Fibroblast of lung (primary cell): Measurements from ENCODE around the gene SRC.

ENCODE experiments used
- EZH2 ChIP-seq: IDR thresholded peaks from 2 replicates; pipeline ENCODE4 v1.5.1; 2012; ENCODE audit warnings: low read length, control low read depth, mild to moderate bottlenecking; ENCODE audit errors: missing control alignments
- TF ChIP-seq, protein P1 (sequence below), 2 donors: IDR thresholded peaks in 1 of 2; conservative IDR thresholded peaks in 1 of 2; 1 replicate in 1 of 2; 2 replicates in 1 of 2; pipeline ENCODE4 v1.5.1; 2011 to 2012; ENCODE audit warnings: low read length in 2 of 2, control low read depth in 1 of 2, inconsistent platforms in 1 of 2, low read depth in 1 of 2, mild to moderate bottlenecking in 1 of 2

DNA sequence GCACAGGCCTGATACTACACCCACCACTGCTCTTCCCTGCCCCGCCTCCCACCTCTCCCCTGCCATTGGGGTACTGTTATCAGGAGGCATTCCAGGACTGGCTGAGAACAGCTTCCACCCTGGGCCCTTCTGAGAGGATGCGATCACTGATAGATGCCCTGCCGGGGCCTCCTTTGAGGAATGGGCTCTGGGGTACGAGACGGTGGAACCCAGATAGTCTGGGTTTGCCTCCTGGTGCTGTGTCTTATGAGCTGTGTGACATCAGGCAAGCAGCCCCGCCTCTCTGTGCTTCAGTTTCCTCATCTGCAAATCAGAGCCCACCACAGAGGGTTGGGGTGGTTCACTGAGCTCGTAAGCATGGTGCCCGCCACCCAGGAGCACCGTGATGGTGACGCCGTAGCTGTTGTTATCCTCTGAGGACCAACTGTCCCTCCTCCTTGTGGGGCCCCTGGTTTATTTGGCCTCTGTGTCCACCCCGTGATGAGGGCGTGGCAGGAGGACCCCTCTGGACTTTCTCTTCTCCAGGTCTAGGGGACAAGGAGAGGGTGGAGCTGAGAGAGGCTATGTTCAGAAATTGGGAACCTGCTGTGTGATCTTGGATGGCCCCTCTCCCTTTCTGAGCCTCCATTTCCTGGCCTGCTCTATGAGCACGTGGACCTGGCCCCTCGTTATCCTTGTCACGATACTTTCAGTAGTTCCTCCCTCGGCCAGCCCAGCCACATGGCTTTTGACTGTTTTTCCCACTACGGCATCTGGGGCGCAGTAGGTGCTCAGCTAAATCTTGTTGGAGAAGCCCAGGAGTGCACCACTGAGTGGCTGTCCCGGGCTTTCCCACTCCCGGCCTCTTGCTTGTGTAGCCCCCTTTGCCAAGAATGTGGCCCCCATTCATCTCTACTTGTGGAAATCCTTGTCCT lies 18.3 kb downstream of the SRC start:
- TF ChIP-seq, protein P1, sequence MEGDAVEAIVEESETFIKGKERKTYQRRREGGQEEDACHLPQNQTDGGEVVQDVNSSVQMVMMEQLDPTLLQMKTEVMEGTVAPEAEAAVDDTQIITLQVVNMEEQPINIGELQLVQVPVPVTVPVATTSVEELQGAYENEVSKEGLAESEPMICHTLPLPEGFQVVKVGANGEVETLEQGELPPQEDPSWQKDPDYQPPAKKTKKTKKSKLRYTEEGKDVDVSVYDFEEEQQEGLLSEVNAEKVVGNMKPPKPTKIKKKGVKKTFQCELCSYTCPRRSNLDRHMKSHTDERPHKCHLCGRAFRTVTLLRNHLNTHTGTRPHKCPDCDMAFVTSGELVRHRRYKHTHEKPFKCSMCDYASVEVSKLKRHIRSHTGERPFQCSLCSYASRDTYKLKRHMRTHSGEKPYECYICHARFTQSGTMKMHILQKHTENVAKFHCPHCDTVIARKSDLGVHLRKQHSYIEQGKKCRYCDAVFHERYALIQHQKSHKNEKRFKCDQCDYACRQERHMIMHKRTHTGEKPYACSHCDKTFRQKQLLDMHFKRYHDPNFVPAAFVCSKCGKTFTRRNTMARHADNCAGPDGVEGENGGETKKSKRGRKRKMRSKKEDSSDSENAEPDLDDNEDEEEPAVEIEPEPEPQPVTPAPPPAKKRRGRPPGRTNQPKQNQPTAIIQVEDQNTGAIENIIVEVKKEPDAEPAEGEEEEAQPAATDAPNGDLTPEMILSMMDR (conservative IDR thresholded peaks at IDR 0.05 in 1 of 2, IDR thresholded peaks at IDR 0.05 in 1 of 2; ENCODE audit: low read depth in 1 of 2, low read length in 2 of 2), result no peak
- no peak for TF ChIP-seq EZH2
